GM12873 (cell line): ENCODE measurements around the gene RNF2.

Experiments used
- CTCF ChIP-seq: IDR thresholded peaks from 2 replicates; pipeline ENCODE4 v1.5.1; 2012; ENCODE audit warnings: low read depth, mild to moderate bottlenecking, moderate library complexity, low read length, control low read depth; ENCODE audit not compliant: insufficient read depth; ENCODE audit errors: missing control alignments

The RNF2 gene

DNA sequence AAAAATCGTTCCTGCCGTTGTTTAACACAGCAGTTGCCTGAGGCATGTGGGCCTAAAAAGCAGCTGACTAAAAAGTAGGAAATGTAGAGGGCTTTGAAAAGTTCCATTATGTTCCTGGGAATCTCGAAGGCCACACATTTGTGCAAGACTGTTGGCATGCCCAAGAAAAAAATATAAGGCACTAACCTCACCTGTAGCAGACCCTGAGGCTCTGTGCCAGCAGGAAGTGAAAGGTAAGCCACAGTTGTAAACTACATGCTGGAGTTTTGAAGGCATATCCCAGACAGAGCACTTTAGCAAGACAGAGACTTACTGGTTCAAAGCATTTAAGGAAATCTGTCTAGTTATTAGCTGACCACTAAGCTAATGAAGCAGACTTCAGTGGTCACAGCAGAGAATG lies 58.7 kb downstream of the RNF2 start:
- no peak for TF ChIP-seq CTCF

DNA sequence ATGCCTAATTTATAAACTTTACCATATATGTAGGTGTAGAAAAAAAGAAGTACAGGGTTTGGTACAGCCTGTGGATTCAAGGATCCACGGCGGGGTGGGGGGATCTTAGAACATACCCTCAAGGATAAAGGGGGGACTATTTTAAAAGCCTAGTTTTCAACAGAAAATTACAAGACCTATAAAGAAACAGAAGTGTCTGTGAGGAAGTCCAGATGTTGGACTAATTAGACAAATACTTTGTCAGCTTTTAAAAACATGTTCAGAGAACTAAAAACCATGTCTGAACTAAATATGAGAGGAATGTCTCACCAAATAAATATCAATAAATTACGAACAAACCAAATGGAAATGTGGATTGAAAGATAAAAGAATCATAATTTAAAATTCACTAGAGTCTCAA lies 59.8 kb downstream of the RNF2 start:
- no peak for TF ChIP-seq CTCF

DNA sequence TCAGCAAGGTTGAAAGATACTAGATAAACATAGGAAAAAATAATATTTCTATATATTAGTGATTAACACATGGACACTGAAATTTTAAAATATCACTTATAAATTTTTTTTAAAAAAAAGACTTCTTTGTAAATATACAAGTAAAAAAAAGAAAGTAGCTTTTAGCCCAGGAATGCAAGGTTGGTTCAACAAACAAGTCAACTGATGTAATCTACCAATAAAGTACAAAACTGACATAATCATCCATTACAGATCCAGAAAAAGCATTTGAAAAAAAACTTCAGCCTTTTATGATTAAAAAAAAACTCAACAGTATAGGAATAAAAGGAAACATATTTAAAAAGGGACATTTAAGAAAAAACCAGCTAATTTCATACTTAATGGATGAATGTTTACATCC lies 63.0 kb downstream of the RNF2 start:
- TF ChIP-seq CTCF = no peak

DNA sequence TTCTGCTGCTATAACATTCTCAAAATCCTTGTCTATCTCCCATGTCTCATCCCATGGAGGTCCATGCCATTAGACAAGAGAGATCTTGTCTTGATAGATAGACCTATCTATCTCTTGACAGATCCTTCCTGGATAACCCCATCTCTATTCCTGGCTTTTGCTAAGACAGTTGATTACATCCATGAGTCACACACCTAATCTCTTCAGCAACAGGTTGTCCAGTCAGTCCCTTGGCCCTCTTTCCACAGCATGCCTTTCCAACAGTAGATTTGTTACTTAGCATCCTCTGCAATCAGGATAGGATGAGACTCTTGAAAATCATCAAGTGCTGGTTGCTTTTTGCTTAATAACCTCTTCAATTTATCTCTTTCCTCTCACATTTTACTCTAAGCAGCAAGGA lies 64.8 kb downstream of the RNF2 start:
- TF ChIP-seq CTCF = no peak

- no peak for TF ChIP-seq CTCF
These were observed 66.5 kb downstream of the RNF2 start for GRCh38 chr1:185111873-185112272.

DNA sequence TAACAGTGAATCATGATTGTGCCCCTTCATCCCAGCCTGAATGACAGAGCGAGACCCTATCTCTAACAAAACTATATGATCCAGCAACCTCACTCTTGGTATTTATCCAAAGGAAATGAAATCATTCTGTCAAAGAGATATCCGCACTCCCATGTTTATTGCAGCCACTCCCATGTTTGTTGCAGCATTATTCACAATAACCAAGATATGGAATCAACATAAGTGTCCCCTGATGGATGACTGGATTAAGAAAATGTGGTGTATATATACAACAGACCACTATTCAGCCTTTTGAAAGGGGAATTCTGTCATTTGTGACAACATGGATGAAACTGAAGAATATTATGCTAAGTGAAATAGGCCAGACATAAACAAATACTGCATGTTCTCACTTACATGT lies 67.0 kb downstream of the RNF2 start:
- no peak for TF ChIP-seq CTCF

- no peak for TF ChIP-seq CTCF
These were observed 84.3 kb downstream of the RNF2 start for GRCh38 chr1:185129708-185130107.

DNA sequence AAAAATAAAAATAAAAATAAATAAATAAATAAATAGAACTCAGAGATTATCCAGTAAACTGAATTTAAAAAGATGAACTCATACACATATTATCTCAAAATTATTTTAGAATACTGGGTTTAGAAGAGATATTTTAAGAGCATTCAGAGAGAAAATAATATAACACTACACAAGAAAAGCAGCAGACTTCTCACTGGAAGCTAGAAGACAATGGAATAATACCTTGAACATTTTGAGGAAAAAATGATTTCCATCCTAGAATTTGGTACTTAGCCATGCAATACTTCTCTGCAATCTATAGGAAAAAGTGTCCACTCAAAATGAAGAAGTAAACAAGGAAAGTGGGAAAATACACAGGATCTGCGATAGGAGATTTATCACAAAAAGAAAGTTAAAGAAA lies 87.2 kb downstream of the RNF2 start:
- TF ChIP-seq CTCF = no peak
